ENCODE measurements around the gene ZEB1.
"Not testable (repeated sequence)": the region's sequence is repeated elsewhere in the genome, so short reads cannot be mapped to it uniquely, and the experiment has no call there.

Gene ZEB1

DNA sequence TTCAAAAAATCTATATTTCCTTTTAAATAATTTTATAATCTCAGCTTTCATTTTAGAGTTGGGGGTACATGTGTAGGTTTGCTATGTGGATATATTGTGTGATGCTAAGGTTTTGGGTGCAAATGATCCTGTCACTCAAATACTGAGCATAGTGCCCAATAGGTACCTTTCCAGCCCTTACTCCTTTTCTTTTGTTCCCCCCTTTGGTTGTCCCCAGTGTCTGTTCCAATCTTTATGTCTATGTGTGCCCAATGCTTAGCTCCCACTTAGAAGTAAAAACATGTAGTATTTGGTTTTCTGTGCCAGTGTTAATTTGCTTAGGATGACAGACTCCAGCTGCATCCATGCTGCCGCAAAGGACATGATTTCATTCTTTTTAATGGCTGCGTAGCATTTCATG lies 103.6 kb downstream of the ZEB1 start:
- DNase-seq (ENCODE audit: extremely low spot score): no peak
- ChIA-PET POLR2A (no interaction called here), CTCF (no interaction called here)
- TF ChIP-seq CTCF (IDR thresholded peaks at IDR 0.05; ENCODE audit: control extremely low read depth, extremely low read depth, low read depth, missing control alignments): no peak

DNA sequence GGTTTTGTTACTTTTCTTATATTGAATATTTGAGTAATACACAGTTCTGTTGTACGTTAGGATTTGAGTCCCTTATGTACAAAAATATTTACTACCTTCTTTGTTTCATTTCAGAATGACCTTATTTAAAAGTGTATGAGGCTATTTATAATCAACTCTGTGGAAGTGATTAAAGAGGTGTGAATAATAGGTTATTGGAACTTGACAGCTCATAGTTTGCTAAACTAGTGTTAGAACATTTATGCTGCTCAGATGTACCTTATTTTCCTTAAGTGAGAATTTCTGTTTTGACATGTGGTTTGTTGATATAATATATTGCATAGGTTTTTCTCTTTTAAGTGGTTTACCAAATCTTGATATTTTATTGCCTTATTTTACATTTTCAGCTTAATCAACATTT lies 105.5 kb downstream of the ZEB1 start:
- ChIA-PET POLR2A (no interaction called here), CTCF (no interaction called here)
- no peak for DNase-seq (ENCODE audit: extremely low spot score)
- TF ChIP-seq CTCF (IDR thresholded peaks at IDR 0.05; ENCODE audit: control extremely low read depth, extremely low read depth, low read depth, missing control alignments): no peak

DNA sequence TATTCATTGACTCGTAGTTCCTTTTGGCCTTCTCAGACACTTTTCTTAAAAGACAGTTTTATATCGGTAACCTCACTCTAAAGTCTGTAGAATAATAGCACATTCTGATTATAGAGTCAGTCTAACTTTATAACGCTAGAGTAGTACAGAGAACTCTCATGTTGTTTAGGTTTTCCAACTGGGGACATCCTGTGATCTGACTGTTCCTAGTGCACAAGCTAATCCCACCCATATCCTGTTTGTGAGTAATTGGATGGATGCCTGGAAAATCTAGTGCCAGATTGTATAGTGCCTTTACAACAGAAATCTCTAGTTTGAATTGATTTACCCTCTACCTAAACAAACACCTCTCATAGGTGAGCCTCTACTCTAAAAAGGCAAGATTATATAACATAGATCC lies 107.4 kb downstream of the ZEB1 start:
- ChIA-PET CTCF (no interaction called here), POLR2A (no interaction called here)
- TF ChIP-seq CTCF (IDR thresholded peaks at IDR 0.05; ENCODE audit: control extremely low read depth, extremely low read depth, low read depth, missing control alignments): no peak
- DNase-seq (ENCODE audit: extremely low spot score): no peak

DNA sequence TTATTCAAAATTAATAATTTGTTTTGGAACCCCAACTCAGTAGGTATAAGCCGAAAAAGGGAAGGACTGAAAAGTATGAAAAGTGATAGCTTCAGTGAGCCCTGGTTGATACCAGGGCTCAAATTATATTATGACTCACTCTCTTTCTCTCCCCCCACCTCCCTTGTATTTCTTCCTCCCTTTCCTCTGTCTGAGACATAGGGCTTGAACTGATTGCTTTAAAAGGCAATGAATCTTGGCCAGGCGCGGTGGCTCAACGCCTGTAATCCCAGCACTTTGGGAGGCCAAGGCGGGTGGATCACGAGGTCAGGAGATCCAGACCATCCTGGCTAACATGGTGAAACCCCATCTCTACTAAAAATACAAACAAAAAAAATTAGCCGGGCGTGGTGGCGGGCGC lies 108.3 kb downstream of the ZEB1 start:
- POLR2A ChIA-PET; DNase-seq (ENCODE audit: extremely low spot score); CTCF ChIA-PET: not testable (repeated sequence)

DNA sequence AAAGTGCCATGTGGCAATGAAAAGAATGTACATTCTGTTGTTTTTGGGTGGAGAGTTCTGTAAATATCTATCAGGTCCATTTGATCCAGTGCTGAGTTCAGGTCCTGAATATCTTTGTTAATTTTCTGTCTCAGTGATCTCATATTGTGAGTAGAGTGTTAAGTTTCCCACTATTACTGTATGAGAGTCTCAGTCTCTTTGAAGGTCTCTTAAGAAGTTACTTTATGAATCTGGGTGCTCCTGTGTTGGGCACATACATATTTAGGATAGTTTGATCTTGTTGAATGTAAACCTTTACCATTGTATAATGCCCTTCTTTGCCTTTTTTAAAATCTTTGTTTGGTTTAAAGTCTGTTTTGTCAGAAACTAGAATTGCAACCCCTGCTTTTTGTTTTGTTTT lies 109.5 kb downstream of the ZEB1 start:
- POLR2A ChIA-PET; DNase-seq (ENCODE audit: extremely low spot score): not testable (repeated sequence)
- CTCF ChIA-PET: interaction anchor here (1.3 kb wide), 1 partner anchor 379 kb away, joined by 4 read pairs; no protein-coding TSS in a partner anchor

DNA sequence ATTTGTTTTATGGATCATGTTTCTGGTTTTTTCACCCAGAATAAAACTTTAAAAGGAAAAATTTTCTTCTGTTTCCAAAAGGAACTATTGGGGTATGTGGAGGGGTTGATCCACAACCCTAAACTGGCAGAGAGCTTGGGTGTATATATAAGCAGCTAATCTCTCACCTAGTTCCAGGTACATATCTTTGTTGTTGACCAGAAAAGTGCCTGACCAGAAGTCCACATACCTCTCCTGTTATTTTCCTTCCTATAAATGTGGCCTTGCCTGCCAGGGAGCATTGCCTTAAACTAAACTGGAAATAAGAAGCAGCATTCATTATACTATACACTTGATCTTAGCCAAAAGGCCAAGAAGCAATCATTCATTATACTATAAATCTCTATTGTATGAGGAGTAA lies 112.0 kb downstream of the ZEB1 start:
- ChIA-PET CTCF (interaction anchor here (1.3 kb wide), 1 partner anchor 10 kb away, joined by 3 read pairs; no protein-coding TSS in a partner anchor), POLR2A (no interaction called here)
- no peak for TF ChIP-seq CTCF (IDR thresholded peaks at IDR 0.05; ENCODE audit: control extremely low read depth, extremely low read depth, low read depth, missing control alignments)
- DNase-seq (ENCODE audit: extremely low spot score): no peak

DNA sequence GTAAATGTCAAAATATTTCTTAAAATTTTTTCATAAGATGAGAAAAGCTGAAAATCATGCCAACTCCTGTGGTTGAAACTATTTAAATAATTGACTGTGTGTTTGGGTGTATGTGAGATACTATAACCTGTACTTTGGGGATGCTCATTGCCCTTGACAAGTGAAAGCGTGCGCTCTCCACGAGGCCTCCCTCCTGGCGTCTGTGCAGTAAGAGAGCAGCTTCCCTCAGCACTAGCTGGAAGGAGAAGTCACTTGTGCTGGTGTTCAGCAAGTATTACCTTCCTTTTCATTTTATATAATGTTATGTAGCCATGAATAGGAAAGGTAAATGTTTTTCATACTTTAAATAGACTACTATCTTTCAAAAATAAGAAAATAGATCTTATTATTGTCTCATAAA lies 118.9 kb downstream of the ZEB1 start:
- no peak for TF ChIP-seq CTCF (IDR thresholded peaks at IDR 0.05; ENCODE audit: control extremely low read depth, extremely low read depth, low read depth, missing control alignments)
- ChIA-PET POLR2A (no interaction called here), CTCF (no interaction called here)
- no peak for DNase-seq (ENCODE audit: extremely low spot score)

DNA sequence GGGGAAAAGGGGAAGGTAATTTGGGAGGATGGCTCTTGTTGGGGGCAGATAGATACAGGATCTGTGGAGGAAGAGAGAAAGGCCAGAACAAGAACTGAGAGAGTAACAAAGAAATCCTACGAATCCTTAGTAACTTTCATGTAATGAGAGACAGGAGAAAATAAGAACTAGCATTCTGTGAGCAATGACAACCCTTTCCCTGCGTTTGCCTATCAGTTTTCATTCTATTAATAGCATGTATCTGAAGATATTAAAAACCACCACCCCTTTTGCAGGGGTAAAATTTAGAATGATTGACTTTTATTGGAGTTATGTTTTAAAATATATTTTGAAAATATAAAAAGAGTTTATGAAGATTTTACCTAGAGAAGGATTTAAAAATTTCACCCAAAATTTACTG lies 132.8 kb downstream of the ZEB1 start:
- no peak for DNase-seq (ENCODE audit: extremely low spot score)
- ChIA-PET POLR2A (no interaction called here), CTCF (interaction anchor here (0.9 kb wide), 1 partner anchor 318 kb away, joined by 3 read pairs; no protein-coding TSS in a partner anchor)
- TF ChIP-seq CTCF (IDR thresholded peaks at IDR 0.05; ENCODE audit: control extremely low read depth, extremely low read depth, low read depth, missing control alignments): no peak
